Cerebellar nuclear complex (tissue), 1 donor: ENCODE measurements around the gene MINPP1.
"Not testable (repeated sequence)": the region's sequence is repeated elsewhere in the genome, so short reads cannot be mapped to it uniquely, and the experiment has no call there.

Source experiments
- DNase-seq, 2 experiments: peaks; one replicate each; lab custom pipeline; 2025; lab: John Stamatoyannopoulos, UW

The MINPP1 gene, protein sequence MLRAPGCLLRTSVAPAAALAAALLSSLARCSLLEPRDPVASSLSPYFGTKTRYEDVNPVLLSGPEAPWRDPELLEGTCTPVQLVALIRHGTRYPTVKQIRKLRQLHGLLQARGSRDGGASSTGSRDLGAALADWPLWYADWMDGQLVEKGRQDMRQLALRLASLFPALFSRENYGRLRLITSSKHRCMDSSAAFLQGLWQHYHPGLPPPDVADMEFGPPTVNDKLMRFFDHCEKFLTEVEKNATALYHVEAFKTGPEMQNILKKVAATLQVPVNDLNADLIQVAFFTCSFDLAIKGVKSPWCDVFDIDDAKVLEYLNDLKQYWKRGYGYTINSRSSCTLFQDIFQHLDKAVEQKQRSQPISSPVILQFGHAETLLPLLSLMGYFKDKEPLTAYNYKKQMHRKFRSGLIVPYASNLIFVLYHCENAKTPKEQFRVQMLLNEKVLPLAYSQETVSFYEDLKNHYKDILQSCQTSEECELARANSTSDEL

DNA sequence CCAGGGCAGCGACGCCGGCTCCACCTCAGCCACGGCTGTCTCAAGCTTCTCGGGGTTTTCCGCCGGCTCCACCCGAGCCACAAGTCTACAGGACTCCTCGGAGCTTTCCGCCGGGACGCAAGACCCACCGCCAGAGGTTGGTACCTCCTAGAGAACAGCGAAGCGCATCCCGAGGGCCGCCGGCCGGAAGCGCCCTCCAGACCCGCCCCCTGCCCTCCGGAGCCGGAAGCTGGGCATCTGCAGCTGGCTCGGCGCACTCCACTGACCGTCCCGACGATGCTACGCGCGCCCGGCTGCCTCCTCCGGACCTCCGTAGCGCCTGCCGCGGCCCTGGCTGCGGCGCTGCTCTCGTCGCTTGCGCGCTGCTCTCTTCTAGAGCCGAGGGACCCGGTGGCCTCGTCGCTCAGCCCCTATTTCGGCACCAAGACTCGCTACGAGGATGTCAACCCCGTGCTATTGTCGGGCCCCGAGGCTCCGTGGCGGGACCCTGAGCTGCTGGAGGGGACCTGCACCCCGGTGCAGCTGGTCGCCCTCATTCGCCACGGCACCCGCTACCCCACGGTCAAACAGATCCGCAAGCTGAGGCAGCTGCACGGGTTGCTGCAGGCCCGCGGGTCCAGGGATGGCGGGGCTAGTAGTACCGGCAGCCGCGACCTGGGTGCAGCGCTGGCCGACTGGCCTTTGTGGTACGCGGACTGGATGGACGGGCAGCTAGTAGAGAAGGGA, at the start of gene MINPP1:
MINPP1 (plus strand) TSS at position 254 of the 726 bp plus-strand sequence; CDS start at position 277, 23 bp downstream.
- peak in 1 of 2 experiments; percentile 30 for DNase-seq

DNA sequence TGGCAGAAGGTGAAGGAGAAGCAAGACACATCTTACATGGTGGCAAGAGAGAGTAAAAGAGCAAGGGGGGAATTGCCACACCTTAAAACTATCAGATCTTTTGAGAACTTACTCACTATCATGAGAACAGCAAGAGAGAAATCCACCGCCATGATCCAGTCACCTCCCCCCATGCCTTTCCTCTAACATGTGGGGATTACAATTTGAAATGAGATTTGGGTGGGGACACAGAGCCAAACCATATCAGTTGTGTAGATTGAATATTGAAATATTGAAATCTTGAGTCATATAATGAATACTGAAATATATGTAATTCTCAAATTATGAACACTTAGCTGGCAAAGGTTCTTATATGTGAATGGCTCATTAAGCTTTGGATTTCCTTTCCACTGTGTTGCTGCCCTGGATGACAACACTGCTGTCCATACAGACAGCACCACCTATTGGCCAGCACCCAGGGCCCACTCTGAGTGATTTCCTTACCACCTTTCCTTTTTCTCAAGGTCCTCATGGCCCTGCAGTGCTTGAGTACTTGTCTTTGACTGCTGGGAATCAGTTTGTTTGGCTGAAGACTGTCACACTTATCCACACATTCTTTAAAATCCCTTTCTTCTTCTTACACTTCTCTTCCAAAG, 48.0 kb upstream of the MINPP1 start:
- not testable (repeated sequence) for DNase-seq

DNA sequence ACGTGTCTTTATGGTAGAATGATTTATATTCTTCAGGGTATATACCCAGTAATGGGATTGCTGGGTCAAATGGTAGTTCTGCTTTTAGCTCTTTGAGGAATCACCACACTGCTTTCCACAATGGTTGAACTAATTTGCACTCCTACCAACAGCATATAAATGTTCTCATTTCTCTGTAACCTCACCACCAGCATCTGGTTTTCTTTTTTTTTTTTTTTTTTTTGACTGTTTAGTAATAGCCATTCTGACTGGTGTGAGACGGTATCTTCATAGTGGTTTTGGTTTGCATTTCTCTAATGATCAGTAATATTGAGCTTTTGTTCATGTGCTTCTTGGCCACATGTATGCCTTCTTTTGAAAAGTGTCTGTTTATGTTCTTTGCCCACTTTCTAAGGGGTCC, 42.9 kb upstream of the MINPP1 start:
- not testable (repeated sequence) for DNase-seq

DNA sequence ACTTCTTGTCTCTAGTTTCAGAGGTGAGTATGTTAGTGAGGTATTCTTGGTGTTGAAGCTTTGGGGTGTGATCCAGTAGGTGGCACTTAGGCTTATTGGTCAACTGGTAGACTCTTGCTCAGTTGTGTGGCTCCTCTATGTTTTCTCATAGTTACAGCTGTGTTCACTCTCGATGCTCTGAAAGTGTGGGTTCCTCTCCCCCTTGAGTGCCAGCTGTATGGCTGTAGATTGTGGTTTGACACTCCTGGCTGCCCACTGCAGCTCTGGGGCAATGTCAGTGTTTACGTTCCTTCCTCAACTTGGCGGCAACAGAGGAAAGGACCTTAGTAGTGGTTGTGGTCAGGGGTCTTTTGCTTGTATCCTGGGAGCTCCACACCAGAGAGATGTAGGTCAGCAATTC, 37.8 kb upstream of the MINPP1 start:
- not testable (repeated sequence) for DNase-seq

DNA sequence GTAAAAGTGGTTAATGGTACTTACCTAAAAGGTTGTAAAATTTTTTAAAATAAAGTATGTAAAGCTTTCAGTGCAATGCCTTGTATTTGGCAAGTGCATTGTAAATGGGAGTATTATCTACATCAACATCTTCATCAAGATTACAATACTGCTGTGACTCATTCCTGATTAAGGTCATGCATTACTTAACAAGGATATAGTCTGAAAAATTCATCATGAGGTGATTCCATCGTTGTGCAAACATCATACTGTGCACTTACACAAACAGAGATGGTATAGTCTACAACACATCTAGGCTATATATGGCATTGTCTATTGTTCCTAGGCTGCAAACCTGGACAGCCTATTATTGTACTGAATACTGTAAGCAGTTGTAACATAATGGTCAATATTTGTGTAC, 16.0 kb upstream of the MINPP1 start:
- not testable (repeated sequence) for DNase-seq

DNA sequence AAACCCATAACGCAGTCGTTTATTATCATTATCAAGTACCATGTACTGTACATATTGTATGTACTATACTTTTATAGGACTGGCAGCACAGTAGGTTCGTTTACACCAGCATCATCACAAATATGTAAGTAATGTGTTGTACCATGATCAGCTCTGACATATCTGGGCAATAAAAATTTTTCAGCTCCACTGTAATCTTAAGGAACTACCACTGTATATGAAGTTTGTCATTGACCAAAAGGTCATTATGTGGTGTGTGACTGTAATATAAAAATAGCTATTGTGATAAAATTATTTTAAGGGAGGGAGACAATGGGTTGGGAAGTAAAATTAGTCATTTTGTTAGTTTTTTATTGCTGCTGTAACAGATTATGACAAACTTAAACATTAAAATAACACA, 14.4 kb upstream of the MINPP1 start:
- not testable (repeated sequence) for DNase-seq

DNA sequence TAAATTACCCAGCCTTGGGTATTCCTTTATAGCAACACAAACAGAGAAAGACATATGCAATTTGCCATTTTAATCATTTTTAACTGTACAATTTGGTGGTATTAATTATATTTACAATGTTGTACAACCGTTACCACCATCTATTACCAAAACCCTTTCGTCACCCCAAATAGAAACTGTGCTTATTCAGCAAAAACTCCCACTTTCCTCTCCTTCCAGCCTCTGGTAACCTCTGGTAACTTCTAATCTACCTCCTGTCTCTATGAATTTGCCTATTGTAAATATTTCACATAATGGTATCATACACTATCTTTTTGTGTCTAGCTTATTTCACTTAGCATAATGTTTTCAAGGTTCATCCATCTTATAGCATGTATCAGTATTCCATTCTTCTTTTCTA, 12.2 kb upstream of the MINPP1 start:
- not testable (repeated sequence) for DNase-seq

DNA sequence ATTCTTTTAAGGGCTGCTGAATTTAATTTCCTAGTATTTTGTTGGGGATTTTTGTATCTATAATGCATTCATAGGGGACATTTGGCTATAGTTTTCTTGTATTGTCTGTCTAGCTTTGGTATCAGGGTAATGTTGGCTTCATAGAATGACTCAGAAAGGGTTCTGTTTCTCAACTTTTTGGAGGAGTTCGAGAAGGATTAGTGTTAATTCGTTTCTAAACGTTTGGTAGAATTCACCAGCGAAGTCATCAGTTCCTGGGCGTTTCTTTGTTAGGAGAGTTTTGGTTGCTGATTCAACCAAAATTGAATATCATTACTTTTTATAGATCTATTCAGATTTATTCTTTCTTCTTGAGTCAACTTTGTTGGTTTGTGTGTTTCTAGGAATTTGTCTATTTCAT, 9.2 kb upstream of the MINPP1 start:
- DNase-seq, result not testable (repeated sequence)

DNA sequence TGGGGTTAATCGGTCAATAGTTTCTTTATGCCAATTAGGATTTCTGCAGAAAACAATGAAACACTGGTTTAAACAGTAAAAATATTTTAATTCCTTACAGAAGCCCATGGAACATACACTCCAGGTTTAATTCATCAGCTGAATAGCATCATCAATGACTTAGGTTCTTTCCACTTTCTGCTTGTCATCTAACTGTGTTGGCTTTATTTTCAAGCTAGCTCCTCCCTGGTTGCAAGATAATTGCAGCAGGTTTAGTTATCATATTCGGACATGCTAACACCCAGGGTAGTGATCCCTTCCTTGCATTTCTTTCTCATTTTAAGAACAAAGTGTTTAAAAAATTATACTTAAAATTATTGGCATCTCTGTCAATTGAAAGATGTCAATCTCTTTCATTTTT, 7.3 kb upstream of the MINPP1 start:
- DNase-seq, result not testable (repeated sequence)

DNA sequence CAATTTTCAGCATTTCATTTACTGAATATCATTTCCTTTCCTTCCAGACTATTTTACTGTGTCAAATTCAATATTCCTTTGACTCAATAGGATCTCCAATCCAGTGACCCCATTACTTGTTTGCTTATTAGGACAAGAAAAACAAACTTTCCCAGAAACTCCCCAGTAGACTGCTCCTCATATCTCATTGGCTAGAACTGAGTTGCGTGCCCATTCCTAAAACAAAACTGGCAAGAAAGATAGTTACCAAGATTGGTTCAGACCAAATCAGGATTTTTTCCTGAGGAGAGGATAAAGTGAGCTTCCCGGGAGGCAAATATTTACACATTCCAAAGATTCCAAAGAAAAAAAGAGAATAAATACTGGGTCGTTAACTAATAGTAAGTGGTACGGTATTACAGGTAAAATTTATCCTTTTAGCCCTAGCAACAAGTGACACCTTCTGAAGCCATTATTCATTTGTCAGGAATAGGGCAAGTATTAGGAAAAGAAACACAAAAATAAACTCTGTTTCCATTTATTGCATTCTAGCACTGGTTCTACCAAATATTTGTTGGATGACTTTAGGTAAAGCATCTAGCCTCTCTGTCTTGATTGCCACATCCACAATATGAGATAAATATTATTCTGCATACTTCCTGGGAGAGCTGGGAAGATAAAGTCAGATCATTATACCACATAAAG, 6.4 kb upstream of the MINPP1 start:
- DNase-seq, result not testable (repeated sequence)

DNA sequence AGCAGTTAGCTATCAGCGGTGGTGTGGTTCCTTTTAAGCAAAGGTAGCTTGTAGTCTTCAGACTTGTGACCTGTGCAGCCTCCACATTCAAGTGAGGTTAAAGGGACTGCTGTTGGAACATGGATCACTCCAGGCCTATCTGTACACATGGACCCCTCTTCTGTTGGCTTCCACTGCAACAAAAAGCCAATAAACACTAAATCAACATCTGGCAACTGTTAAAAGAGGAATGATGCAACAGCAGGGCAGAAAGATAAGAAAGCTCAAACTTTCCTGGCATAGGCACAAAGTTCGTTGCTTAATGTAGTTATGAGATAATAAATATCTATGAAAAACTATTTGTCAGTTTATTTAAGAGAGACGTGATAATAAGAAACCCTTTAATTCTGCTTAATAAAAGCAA, 4.0 kb upstream of the MINPP1 start:
- DNase-seq, result no peak

DNA sequence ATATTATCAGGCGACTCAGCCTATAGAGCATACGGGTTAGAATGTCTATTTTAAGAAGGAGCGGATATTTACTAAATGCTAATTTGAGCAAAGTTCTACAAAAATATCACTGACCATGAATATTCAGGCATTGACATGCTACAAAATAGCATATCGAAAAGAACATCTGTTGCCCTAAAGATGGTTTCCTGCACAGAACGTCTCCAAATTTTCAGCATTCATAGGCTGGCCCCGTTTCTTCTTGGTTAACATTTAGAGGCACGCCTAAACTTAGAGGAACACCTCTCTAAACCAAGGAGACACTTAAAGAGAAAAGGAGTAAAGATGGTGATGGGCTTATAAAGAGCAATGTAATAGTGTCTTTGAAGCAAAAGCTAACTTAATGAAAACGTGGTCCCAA, 1.3 kb upstream of the MINPP1 start:
- DNase-seq, result no peak

DNA sequence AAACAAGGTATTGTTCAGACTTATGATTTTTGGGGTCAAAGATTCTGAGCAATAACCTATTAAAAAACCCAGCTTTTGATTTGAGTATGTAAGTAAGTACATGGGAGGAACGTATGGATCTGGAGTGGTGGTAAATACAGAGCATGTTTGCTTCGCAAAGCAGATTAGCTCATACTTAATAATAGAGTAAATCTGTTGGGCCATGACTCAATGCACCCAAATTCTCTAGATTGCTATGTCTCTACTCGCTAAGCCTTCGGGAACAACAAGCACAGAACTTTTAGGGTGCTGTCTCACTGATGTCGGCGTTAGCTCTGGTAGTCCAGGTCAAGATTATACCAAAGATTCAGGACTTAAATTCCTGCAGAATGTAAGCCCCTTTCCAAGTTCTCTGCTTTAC, 807 bp upstream of the MINPP1 start:
- DNase-seq, result no peak

DNA sequence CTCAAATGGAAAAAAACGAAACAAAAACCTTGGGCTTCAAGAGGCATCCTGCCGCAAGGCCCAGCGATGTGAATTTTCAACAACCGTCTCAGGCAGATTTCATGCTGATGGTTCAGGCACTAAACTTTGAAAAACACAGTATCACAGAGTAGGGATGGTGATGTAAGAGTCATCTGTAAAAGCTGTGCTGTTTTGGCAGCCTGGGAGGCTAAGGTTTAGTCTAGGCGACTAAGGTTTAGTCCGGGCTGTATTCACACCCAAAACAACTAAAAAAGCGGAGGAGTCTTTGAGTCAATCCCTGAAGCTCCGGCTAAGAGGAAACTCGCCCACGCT, 420 bp upstream of the MINPP1 start:
- no peak for DNase-seq

DNA sequence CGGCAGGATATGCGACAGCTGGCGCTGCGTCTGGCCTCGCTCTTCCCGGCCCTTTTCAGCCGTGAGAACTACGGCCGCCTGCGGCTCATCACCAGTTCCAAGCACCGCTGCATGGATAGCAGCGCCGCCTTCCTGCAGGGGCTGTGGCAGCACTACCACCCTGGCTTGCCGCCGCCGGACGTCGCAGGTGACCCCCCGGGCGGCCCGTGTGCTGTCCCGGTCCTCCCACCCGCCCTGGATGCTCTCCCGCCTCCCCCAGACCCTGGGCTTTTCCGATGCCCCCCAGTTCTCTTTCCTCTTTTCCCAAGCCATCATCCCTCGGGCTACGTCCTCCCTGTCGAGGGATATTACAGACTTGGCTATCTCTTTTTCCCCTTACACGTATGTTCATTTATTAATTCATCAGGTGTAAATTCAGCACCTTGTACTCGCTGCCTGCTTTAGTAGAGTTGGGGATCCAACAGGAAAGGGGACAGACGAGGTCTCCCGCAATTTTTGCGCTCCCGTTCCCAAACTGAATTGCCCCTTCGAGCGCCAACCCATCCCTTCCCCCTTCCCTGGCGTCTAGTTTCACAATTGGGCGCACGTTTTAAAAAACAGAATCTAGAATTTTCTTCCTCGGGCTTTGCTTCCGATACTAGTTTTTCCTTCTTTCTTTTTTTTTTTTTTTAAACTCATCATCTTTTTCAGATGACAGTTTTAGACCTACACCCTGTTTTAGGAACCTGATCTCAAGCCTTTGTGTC, 846 bp downstream of the MINPP1 start:
- DNase-seq, result no peak

DNA sequence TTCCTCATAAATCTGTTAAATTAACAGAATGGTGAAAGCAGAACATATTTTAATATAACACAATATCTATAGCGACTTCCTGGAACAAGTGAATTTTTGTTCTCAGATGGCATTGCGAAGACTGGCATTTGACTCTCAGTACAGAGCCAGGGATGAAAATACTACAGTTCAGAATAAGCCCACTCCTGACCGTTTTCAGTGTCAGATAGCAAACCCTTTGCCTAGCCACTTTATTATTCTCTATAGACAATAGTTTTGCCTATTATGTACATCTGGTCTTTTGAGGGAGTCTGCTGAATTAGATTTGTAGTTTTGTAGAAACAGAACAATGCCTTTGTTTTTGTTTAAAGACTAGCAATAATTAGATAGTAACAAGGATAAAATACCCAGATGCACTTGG, 2.3 kb downstream of the MINPP1 start:
- DNase-seq, result no peak

DNA sequence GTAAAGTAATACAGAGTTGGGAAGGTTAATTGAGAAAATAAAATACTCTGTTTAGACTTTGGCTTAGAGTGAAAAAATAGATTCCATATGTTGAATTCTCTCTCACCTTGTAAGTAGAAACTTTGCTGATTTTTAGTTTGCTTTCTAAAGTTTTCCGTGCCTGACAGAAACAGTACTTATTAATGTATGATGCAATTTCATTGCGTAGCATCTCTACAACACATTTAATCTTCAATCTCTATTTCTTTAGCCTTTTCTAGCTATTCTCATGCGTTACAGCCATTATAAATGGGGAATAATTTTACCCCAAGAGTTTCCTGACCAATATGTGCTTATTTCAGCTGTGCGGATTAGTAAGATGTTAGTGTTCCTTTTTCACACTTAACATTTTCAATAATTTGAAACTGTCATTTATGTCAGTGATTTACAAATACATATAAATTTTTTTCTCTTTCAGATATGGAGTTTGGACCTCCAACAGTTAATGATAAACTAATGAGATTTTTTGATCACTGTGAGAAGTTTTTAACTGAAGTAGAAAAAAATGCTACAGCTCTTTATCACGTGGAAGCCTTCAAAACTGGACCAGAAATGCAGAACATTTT, 3.3 kb downstream of the MINPP1 start:
- no peak for DNase-seq

DNA sequence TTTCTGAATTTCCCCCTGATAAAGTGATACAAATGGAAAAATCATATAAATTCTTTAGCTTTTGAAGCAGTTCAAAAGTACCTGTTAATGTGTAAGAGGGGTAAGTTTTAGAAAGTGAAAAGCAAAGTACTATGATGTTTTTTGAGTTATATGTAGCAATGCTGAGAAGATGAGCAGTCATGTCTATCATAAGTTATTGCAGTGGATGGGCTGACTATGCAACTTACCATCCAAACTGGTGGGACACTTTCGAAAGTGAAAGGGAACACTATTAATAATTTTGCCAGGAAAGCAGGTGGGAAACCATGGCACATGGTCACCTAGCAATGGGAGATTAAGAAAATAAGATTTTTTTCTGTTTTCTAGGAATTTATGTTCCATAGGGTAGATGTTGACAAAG, 4.1 kb downstream of the MINPP1 start:
- no peak for DNase-seq

DNA sequence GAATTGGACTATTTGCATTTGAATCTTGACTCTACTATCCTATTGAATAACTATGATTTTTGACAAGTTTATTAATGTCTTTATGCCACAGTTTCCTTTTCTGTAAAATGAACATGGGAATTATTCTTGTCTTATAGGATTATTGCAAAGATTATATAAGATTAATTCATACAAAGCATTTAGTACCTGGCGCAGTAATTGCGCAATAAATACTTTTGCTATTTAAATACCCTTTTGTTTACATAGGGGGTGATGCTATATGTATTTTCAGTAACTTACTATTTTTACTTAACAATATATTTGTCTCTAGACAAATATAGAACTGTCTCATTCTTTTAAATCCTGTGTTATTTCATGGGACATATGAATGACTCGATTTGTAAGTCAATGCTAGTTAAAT, 5.3 kb downstream of the MINPP1 start:
- DNase-seq, result no peak

DNA sequence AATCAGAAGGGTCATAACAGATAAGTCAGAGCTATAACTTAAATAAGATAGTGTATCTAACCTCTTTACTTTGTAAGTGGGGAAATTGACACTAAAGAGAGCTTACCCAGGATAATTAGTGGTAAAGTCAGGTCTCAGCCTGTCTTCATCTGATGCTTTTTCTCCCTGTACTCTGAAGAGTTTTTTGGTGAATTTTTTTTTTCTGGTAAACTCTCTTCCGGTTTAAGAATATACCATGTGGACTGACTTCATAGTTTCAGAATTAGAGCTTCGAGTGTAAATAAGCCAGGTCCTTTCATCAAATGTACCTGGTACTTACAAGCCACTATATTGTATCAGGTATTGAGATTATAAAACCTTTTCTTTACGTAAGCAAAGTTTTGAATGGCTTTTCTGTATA, 6.8 kb downstream of the MINPP1 start:
- no peak for DNase-seq

DNA sequence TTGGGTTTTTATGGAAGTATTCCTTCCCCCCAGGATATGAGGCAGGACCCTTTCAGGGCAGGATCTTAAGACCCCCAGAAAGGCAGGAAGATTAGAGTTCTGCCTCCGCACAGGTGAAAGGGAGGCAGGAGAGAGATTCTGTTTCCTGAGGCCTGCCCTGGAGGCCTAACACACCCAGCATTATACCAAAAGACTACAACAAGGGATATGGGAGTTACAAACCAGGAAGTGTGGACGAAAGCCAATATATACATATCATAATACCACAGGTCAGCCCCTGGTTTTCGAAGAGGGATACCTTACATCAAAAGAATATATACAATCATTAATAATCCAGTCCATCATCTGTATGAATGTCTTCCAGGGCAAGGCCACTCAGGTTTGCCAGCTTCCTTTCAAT, 14.2 kb downstream of the MINPP1 start:
- no peak for DNase-seq
